Cardiac muscle cell (in vitro differentiated cells and primary cell): ENCODE data around the gene HAUS5. TPM values are rescaled to one million over a fixed set of nuclear protein-coding genes. Genes with fewer than 3 reads are reported as not detected.

Experiments used
- DNase-seq, 2 donors: peaks; one replicate each; pipeline versions ENCODE4 v3.0.0 to v3.0.0-alpha.2; 2010 to 2017; ENCODE audit warnings: low read depth in 1 of 2, low spot score in 1 of 2
- H3K27ac ChIP-seq: fragments of 200-600 bp; sonication (generic); 2 replicates; pipeline ENCODE4 v1.5.1; 2016
- H3K27me3 ChIP-seq: fragments of 200-600 bp; sonication (generic); 2 replicates; pipeline ENCODE4 v1.6.0; 2016; ENCODE audit warnings: control low read depth
- H3K36me3 ChIP-seq: fragments of 200-600 bp; sonication (generic); 2 replicates; pipeline ENCODE4 v1.5.1; 2016; ENCODE audit warnings: control low read depth
- H3K4me1 ChIP-seq: fragments of 200-600 bp; sonication (generic); 2 replicates; pipeline ENCODE4 v1.8.1; 2017; ENCODE audit warnings: low read depth, mild to moderate bottlenecking, mixed run types
- H3K4me3 ChIP-seq: fragments of 200-600 bp; sonication (generic); 2 replicates; pipeline ENCODE4 v1.5.1; 2016; ENCODE audit warnings: mild to moderate bottlenecking
- H3K9me3 ChIP-seq: fragments of 200-600 bp; sonication (generic); 2 replicates; pipeline ENCODE4 v1.5.1; 2017; ENCODE audit warnings: low read depth, mild to moderate bottlenecking, control low read depth
- CTCF ChIP-seq: IDR thresholded peaks from 2 replicates; pipeline ENCODE4 v1.5.1; 2012; ENCODE audit warnings: low read depth, mild to moderate bottlenecking, low read length
- polyA plus RNA-seq: library from polyadenylated mRNA; unstranded; fragments of >200 nt; fragmentation: Nextera tagmentation; extraction: Ambion mirVana; gene quantifications from 2 replicates; pipeline ENCODE4 v1.2.1, GENCODE V29; 2016
- total RNA-seq: library from RNA; depleted of rRNA; stranded (reverse); fragments of >200 nt; gene quantifications from 2 replicates; pipeline ENCODE4 v1.2.3, GENCODE V29; 2016

The HAUS5 gene
- total and polyA plus RNA-seq, 2 experiments from 2014 or later: 20.5 to 29.6 TPM

GRCh38 chr19:35566738-35567137 lies 45.8 kb upstream of the HAUS5 start:
- TF ChIP-seq CTCF: no peak
- H3K9me3 ChIP-seq: no peaks in the 10 kb centered on the region
- H3K4me3 ChIP-seq: no peak overlapping the region
- DNase-seq: no peak
- H3K27ac ChIP-seq: no peak overlapping the region
- H3K4me1 ChIP-seq: no peaks in the 10 kb centered on the region
- no peaks in the 10 kb centered on the region for H3K36me3 ChIP-seq
- peaks cover 10% of the 10 kb centered on the region for H3K27me3 ChIP-seq

GRCh38 chr19:35569281-35569781 lies 43.2 kb upstream of the HAUS5 start:
- H3K27ac ChIP-seq: no peak overlapping the region
- H3K4me1 ChIP-seq: no peaks in the 10 kb centered on the region
- no peak overlapping the region for H3K4me3 ChIP-seq
- DNase-seq: no peak
- no peaks in the 10 kb centered on the region for H3K36me3 ChIP-seq
- H3K9me3 ChIP-seq: no peaks in the 10 kb centered on the region
- H3K27me3 ChIP-seq: peaks cover 2% of the 10 kb centered on the region
- no peak for TF ChIP-seq CTCF

GRCh38 chr19:35571406-35571965 lies 41.0 kb upstream of the HAUS5 start:
- Histone ChIP-seq H3K4me3 (no peak overlapping the region), H3K4me1 (no peaks in the 10 kb centered on the region), H3K27ac (no peak overlapping the region), H3K27me3 (peaks cover 2% of the 10 kb centered on the region), H3K36me3 (no peaks in the 10 kb centered on the region), H3K9me3 (no peaks in the 10 kb centered on the region)
- no peak for TF ChIP-seq CTCF
- no peak for DNase-seq

GRCh38 chr19:35577918-35578317 lies 34.6 kb upstream of the HAUS5 start:
- Histone ChIP-seq H3K9me3 (no peaks in the 10 kb centered on the region), H3K27me3 (no peaks in the 10 kb centered on the region), H3K4me3 (no peak overlapping the region), H3K36me3 (no peaks in the 10 kb centered on the region), H3K27ac (no peak overlapping the region), H3K4me1 (no peaks in the 10 kb centered on the region)
- TF ChIP-seq CTCF: no peak
- DNase-seq: no peak

- DNase-seq: no peak
- TF ChIP-seq CTCF: no peak
- no peak overlapping the region for H3K4me3 ChIP-seq
Observed at GRCh38 chr19:35578707-35579106, 33.8 kb upstream of the HAUS5 start.

More at GRCh38 chr19:35578707-35579106, 33.8 kb upstream of the HAUS5 start:
- H3K36me3 ChIP-seq: no peaks in the 10 kb centered on the region
- no peaks in the 10 kb centered on the region for H3K4me1 ChIP-seq
- no peaks in the 10 kb centered on the region for H3K27me3 ChIP-seq
- no peaks in the 10 kb centered on the region for H3K9me3 ChIP-seq
- H3K27ac ChIP-seq: no peak overlapping the region
